22Rv1 (cell line): Measurements from ENCODE around the gene GPR3.

Experiments used
- CTCF ChIP-seq: fragments of 450-650 bp; IDR thresholded peaks from 2 replicates; pipeline ENCODE4 v1.5.1; 2017; ENCODE audit warnings: mild to moderate bottlenecking
- ZFX ChIP-seq: fragments of 450-650 bp; IDR thresholded peaks from 2 replicates; pipeline ENCODE4 v1.6.1; 2017; ENCODE audit warnings: antibody characterized with exemption, borderline replicate concordance

DNA sequence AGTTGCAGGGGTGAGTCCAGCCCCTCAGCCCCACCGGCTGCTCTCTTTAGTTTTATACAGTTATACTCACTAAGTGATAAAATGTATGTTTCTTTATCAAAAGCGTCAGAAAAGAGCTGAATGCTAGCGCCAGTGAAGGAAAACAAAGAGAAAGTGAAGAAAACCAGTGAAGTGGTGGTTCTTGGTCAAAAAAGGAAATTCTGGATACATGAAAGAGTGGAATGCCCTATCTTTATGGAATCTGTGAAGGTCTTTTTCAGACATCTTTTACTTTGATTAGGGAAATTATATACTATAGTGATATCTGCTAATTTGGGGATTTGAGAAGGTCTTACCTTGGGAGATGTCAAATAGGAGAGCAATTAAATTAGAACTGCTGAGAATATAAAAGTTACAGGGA, 41.3 kb downstream of the GPR3 start:
- TF ChIP-seq CTCF (no peak), ZFX (no peak)
